Brain microvascular endothelial cell (primary cell): ENCODE results near the gene FAM193A.
"Not testable (repeated sequence)": the region's sequence is repeated elsewhere in the genome, so short reads cannot be mapped to it uniquely, and the experiment has no call there.

Experiments
- DNase-seq: peaks from one replicate; pipeline ENCODE4 v3.0.0-alpha.2; 2020
- H3K27ac ChIP-seq: fragments of 250-450 bp; sonication (Bioruptor Pico); 2 replicates; pipeline ENCODE4 v1.5.1; 2020; ENCODE audit warnings: mild to moderate bottlenecking, moderate library complexity
- H3K27me3 ChIP-seq: fragments of 250-450 bp; sonication (Bioruptor Pico); replicated peaks from 2 replicates; pipeline ENCODE4 v1.5.1; 2020; ENCODE audit warnings: mild to moderate bottlenecking
- H3K36me3 ChIP-seq: fragments of 250-450 bp; sonication (Bioruptor Pico); replicated peaks from 2 replicates; pipeline ENCODE4 v1.5.1; 2020; ENCODE audit warnings: mild to moderate bottlenecking
- H3K4me3 ChIP-seq: 2 replicates; pipeline ENCODE4 v1.5.1; 2011; ENCODE audit warnings: low read depth, mild to moderate bottlenecking, control low read depth, low read length, moderate library complexity
- in situ Hi-C: cut with HindIII; loops from 2 replicates; pipeline ENCODE4 v1.10.0; 2017; ENCODE audit warnings: low sequenced_read_pairs, low pct_ligation_motif_present
- TF ChIP-seq, protein P1 (sequence below): IDR thresholded peaks from 2 replicates; pipeline ENCODE4 v1.5.1; 2011; ENCODE audit warnings: low read depth, mild to moderate bottlenecking, moderate library complexity, low read length, control low read depth, inconsistent platforms; ENCODE audit errors: missing control alignments

The FAM193A gene

GRCh38 chr4:2545321-2546013 is 9.0 kb downstream of the FAM193A start:
- in situ Hi-C loops, result no loop called here

GRCh38 chr4:2546286-2546823 is 9.9 kb downstream of the FAM193A start:
- TF ChIP-seq, protein P1, sequence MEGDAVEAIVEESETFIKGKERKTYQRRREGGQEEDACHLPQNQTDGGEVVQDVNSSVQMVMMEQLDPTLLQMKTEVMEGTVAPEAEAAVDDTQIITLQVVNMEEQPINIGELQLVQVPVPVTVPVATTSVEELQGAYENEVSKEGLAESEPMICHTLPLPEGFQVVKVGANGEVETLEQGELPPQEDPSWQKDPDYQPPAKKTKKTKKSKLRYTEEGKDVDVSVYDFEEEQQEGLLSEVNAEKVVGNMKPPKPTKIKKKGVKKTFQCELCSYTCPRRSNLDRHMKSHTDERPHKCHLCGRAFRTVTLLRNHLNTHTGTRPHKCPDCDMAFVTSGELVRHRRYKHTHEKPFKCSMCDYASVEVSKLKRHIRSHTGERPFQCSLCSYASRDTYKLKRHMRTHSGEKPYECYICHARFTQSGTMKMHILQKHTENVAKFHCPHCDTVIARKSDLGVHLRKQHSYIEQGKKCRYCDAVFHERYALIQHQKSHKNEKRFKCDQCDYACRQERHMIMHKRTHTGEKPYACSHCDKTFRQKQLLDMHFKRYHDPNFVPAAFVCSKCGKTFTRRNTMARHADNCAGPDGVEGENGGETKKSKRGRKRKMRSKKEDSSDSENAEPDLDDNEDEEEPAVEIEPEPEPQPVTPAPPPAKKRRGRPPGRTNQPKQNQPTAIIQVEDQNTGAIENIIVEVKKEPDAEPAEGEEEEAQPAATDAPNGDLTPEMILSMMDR, result no peak
- Histone ChIP-seq H3K27me3 (no peaks in the 10 kb centered on the region), H3K4me3 (no peak overlapping the region), H3K27ac (no peak overlapping the region), H3K36me3 (no peaks in the 10 kb centered on the region)
- in situ Hi-C loops, result no loop called here
- no peak for DNase-seq

More at GRCh38 chr4:2545321-2546013, 9.0 kb downstream of the FAM193A start:
- TF ChIP-seq, protein P1, result no peak
- no peaks in the 10 kb centered on the region for H3K36me3 ChIP-seq
- H3K4me3 ChIP-seq, result no peak overlapping the region
- H3K27ac ChIP-seq, result no peak overlapping the region
- no peak for DNase-seq
- H3K27me3 ChIP-seq, result no peaks in the 10 kb centered on the region

DNA sequence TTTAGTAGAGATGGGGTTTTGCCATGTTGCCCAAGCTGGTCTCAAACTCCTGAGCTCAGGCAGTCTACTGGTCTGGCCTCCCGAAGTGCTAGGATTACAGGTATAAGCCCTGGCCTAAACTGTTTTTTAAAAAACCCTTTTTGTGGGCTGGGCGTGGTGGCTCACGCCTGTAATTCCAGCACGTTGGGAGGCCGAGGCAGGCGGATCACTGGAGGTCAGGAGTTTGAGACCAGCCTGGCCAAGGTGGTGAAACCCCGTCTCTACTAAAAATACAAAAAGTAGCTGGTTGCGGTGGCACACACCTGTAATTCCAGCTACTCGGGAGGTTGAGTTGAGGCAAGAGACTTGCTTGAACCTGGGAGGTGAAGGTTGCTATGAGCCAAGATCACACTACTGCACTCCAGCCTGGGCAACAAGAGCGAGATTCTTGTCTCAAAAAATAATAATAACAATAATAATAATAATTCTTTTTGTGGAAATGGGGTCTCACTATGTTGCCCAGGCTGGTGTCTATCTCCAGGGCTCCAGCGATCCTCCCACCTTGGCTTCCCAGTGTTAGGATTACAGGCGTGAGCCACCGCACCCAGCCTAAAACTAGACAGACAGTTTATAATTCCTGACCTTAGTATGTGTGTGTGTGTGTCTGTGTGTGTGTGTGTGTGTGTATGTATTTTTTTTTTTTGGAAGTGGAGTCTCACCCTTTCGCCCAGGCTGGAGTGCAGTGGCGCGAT is 10.7 kb downstream of the FAM193A start:
- H3K27me3 ChIP-seq, H3K4me3 ChIP-seq, in situ Hi-C loops, H3K27ac ChIP-seq, DNase-seq, H3K36me3 ChIP-seq: not testable (repeated sequence)

GRCh38 chr4:2551118-2551517 is 14.7 kb downstream of the FAM193A start:
- no peak overlapping the region for H3K27ac ChIP-seq
- no peaks in the 10 kb centered on the region for H3K36me3 ChIP-seq
- no peak for DNase-seq
- TF ChIP-seq, protein P1, result no peak
- no peak overlapping the region for H3K4me3 ChIP-seq
- no peaks in the 10 kb centered on the region for H3K27me3 ChIP-seq
- in situ Hi-C loops, result no loop called here

- Histone ChIP-seq H3K27ac (no peak overlapping the region), H3K4me3 (no peak overlapping the region), H3K27me3 (no peaks in the 10 kb centered on the region), H3K36me3 (no peaks in the 10 kb centered on the region)
- TF ChIP-seq, protein P1, result no peak
- no peak for DNase-seq
- in situ Hi-C loops, result no loop called here
Observed at GRCh38 chr4:2552806-2553205, 16.4 kb downstream of the FAM193A start.

DNA sequence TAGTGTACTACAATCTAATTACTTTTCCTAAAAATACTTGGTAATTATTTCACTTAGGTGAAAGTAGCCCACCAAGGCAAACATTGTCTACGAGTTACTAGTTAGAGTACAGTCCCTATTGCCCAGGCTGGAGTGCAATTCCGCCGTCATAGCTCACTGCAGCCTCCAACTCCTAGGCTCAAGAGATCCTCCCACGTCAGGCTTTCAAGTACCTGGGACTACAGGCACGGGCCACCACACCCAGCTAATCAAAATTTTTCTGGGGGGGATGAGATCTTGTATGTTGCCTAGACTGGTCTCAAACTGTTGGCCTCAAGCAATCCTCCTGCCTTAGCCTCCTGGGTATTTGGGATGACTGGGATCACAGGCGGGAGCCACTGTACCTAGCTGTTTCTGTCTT is 21.9 kb downstream of the FAM193A start:
- no peak for DNase-seq
- no peak overlapping the region for H3K27ac ChIP-seq
- in situ Hi-C loops, result no loop called here
- TF ChIP-seq, protein P1, result no peak
- H3K36me3 ChIP-seq, result peaks cover 2% of the 10 kb centered on the region
- no peak overlapping the region for H3K4me3 ChIP-seq
- H3K27me3 ChIP-seq, result no peaks in the 10 kb centered on the region
